Loucy (cell line): Measurements from ENCODE around the gene ACOT8.

Experiments used
- H2AFZ ChIP-seq: fragments of 200-600 bp; sonication (generic); 2 replicates; pipeline ENCODE4 v1.6.0; 2016; ENCODE audit warnings: antibody characterized with exemption, mild to moderate bottlenecking, low read length, moderate library complexity
- H3F3A ChIP-seq: fragments of 200-600 bp; 2 replicates; pipeline ENCODE4 v1.6.0; 2016; ENCODE audit warnings: antibody characterized with exemption, low read depth, mild to moderate bottlenecking
- H3K27me3 ChIP-seq: fragments of 200-600 bp; sonication (generic); 2 replicates; pipeline ENCODE4 v1.6.1; 2014; ENCODE audit warnings: low read length, mild to moderate bottlenecking; ENCODE audit not compliant: insufficient read depth, poor library complexity, severe bottlenecking
- H3K36me3 ChIP-seq: fragments of 200-600 bp; sonication (generic); 2 replicates; pipeline ENCODE4 v1.6.1; 2016; ENCODE audit warnings: low read length; ENCODE audit not compliant: insufficient read depth
- H3K4me1 ChIP-seq: fragments of 200-600 bp; sonication (generic); 2 replicates; pipeline ENCODE4 v1.5.1; 2014; ENCODE audit warnings: low read length, mild to moderate bottlenecking; ENCODE audit not compliant: insufficient read depth, poor library complexity, severe bottlenecking
- H3K4me2 ChIP-seq: fragments of 200-600 bp; sonication (generic); 2 replicates; pipeline ENCODE4 v1.6.0; 2014; ENCODE audit warnings: antibody characterized with exemption, low read length, low read depth, mild to moderate bottlenecking; ENCODE audit not compliant: poor library complexity, severe bottlenecking
- H3K4me3 ChIP-seq: fragments of 200-600 bp; sonication (generic); 2 replicates; pipeline ENCODE4 v1.5.1; 2014; ENCODE audit warnings: low read length, mild to moderate bottlenecking, mixed read lengths; ENCODE audit not compliant: poor library complexity, severe bottlenecking
- H3K79me2 ChIP-seq: fragments of 200-600 bp; sonication (generic); 2 replicates; pipeline ENCODE4 v1.6.1; 2014; ENCODE audit warnings: low read length; ENCODE audit not compliant: insufficient read depth
- H3K9ac ChIP-seq: fragments of 200-600 bp; sonication (generic); 2 replicates; pipeline ENCODE4 v1.6.0; 2014; ENCODE audit warnings: mild to moderate bottlenecking, low read depth, low read length, moderate library complexity; ENCODE audit not compliant: poor library complexity, severe bottlenecking
- H3K9me2 ChIP-seq: fragments of 200-600 bp; sonication (generic); replicated peaks from 2 replicates; pipeline ENCODE4 v1.6.1; 2016; ENCODE audit warnings: low read depth, low read length, mixed read lengths
- H3K9me3 ChIP-seq: fragments of 200-600 bp; sonication (generic); 2 replicates; pipeline ENCODE4 v1.6.1; 2014; ENCODE audit warnings: mild to moderate bottlenecking, antibody characterized with exemption, low read length, low read depth; ENCODE audit not compliant: insufficient read depth
- H4K20me1 ChIP-seq: fragments of 200-600 bp; sonication (generic); 2 replicates; pipeline ENCODE4 v1.6.0; 2014; ENCODE audit warnings: antibody characterized with exemption, low read length, mild to moderate bottlenecking; ENCODE audit not compliant: insufficient read depth, poor library complexity, severe bottlenecking
- CTCF ChIP-seq: fragments of 200-600 bp; sonication (generic); conservative IDR thresholded peaks from 2 replicates; pipeline ENCODE4 v1.5.1; 2014; ENCODE audit warnings: mild to moderate bottlenecking, antibody characterized with exemption, low read length
- EZH2phosphoT487 ChIP-seq: fragments of 200-600 bp; IDR thresholded peaks from 2 replicates; pipeline ENCODE4 v1.6.1; 2018; ENCODE audit warnings: antibody characterized with exemption, mild to moderate bottlenecking, moderate library complexity, borderline replicate concordance

Gene ACOT8

DNA sequence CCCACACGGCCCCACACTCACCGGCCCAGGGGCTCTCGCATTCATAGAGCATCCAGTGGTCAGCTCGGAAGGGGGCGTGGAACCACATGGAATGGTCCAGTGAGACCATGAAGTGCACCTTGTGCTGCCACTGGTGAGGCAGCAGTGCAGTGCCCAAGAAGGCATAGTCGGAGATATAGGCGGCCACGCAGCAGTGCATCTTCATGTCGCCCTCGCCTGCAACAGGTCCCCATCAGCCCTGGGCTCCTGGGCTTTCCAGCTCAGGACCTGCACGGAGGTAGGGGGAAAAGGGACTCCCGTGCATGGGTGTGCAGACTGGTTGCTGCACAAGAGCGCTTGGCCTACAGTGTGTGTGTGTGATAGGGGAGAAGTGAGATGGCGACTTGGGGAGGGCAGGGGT lies 13.7 kb downstream of the ACOT8 start:
- Histone ChIP-seq H3K4me1 (no peaks in the 10 kb centered on the region), H3K79me2 (no peaks in the 10 kb centered on the region), H3K9ac (no peak overlapping the region), H2AFZ (no peak overlapping the region), H4K20me1 (no peaks in the 10 kb centered on the region), H3K9me3 (no peaks in the 10 kb centered on the region), H3F3A (no peaks in the 10 kb centered on the region), H3K27me3 (no peaks in the 10 kb centered on the region), H3K4me2 (no peak overlapping the region), H3K9me2 (no peaks in the 10 kb centered on the region), H3K36me3 (peaks cover 13% of the 10 kb centered on the region; the same call in 1 of the 2 replicates), H3K4me3 (no peak overlapping the region)
- TF ChIP-seq EZH2phosphoT487: no peak
- no peak for TF ChIP-seq CTCF

- Histone ChIP-seq H3F3A (no peaks in the 10 kb centered on the region), H4K20me1 (no peaks in the 10 kb centered on the region), H3K4me2 (no peak overlapping the region), H3K4me3 (no peak overlapping the region), H3K36me3 (peaks cover 13% of the 10 kb centered on the region; the same call in 1 of the 2 replicates), H3K27me3 (no peaks in the 10 kb centered on the region), H3K9me3 (no peaks in the 10 kb centered on the region), H3K79me2 (no peaks in the 10 kb centered on the region), H3K9ac (no peak overlapping the region), H2AFZ (no peak overlapping the region), H3K9me2 (no peaks in the 10 kb centered on the region), H3K4me1 (no peaks in the 10 kb centered on the region)
- TF ChIP-seq CTCF (no peak), EZH2phosphoT487 (no peak)
These were observed 14.9 kb downstream of the ACOT8 start for GRCh38 chr20:45842169-45842812.

DNA sequence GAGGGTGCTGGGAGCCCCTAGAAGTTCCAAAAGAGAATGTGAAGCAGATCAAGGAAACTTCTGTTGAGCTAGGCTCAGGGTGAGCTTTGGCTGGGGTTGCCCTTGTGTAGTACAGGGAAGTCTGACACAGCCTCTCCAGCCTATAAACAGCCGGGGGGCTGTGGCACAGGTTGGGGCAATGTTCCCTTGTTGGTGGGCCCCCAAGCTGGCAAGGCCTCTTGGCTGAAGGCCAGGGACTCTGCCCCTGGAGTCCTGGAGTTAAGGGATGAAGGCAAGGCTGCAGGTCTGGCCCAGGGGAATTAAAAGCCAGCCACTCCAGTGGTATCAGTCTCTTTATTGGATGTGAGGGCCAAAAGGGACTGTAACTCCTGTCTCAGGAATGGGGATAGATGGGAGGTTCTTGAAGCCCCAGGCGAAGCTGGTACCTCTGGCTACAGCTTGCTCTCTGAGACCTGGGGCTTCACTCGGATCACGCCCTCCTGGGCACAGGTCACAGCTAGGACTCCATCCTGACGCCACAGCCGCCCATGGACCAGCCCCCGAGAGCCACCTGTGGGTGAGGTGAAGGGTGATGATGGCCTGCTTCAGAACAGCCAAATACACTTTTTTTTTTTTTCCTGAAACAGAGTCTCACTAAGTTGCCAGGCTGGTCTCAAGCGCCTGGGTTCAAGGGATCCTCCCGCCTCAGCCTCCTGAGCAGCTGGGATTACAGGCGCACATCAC lies 15.6 kb downstream of the ACOT8 start:
- H3K9ac ChIP-seq: no peak overlapping the region
- no peak for TF ChIP-seq CTCF
- no peak for TF ChIP-seq EZH2phosphoT487
- no peak overlapping the region for H3K4me2 ChIP-seq
- no peak overlapping the region for H2AFZ ChIP-seq
- no peaks in the 10 kb centered on the region for H3F3A ChIP-seq
- H3K4me3 ChIP-seq: no peak overlapping the region
- no peaks in the 10 kb centered on the region for H3K9me2 ChIP-seq
- no peaks in the 10 kb centered on the region for H3K27me3 ChIP-seq
- H3K36me3 ChIP-seq: peaks cover 13% of the 10 kb centered on the region; the same call in 1 of the 2 replicates
- no peaks in the 10 kb centered on the region for H3K9me3 ChIP-seq
- no peaks in the 10 kb centered on the region for H4K20me1 ChIP-seq
- H3K4me1 ChIP-seq: no peaks in the 10 kb centered on the region
- no peaks in the 10 kb centered on the region for H3K79me2 ChIP-seq
